NCI-H1105 (cell line): ENCODE data around the gene IST1.
A peak's percentile ranks its signal among the peaks of the same experiment; 100 is the strongest.

Source experiments
- DNase-seq: peaks from one replicate; lab custom pipeline; 2025; lab: John Stamatoyannopoulos, UW

The IST1 gene

DNA sequence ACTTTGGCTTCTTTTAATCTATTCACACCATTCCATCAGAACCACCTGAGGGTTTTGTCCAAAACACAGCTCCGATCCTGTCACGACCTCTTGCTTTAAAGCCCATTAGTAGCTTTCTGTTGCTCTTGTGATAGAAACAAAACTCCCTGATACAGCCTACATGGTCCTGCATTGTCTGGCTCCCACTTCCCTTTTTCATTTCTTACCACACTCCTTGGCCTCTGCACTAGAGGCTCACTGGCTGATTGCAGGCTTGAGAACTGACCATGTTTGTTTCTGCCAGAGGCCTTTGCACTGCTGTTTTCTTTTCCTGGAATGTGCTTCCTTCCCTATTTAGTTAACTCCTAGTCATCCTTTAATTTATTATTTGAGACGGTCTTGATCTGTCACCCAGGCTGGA lies 23.7 kb downstream of the IST1 start:
- no peak for DNase-seq

DNA sequence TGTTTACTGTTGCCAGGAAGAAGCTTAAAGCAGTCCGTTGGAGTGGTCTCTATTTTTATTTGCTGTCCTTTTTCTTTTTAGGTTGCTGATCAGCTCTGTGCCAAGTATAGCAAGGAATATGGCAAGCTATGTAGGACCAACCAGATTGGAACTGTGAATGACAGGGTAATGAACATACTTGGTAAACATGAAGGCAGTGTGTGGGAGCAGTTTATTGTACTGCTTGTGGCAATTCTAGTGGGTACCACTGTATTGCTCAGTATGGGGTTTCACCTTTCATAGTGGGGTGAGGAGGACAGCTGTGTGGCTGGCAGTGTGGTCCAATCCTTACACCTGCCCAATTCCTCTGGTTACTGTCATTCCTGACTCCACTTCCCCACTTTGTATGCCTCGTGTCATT lies 25.3 kb downstream of the IST1 start:
- no peak for DNase-seq

DNA sequence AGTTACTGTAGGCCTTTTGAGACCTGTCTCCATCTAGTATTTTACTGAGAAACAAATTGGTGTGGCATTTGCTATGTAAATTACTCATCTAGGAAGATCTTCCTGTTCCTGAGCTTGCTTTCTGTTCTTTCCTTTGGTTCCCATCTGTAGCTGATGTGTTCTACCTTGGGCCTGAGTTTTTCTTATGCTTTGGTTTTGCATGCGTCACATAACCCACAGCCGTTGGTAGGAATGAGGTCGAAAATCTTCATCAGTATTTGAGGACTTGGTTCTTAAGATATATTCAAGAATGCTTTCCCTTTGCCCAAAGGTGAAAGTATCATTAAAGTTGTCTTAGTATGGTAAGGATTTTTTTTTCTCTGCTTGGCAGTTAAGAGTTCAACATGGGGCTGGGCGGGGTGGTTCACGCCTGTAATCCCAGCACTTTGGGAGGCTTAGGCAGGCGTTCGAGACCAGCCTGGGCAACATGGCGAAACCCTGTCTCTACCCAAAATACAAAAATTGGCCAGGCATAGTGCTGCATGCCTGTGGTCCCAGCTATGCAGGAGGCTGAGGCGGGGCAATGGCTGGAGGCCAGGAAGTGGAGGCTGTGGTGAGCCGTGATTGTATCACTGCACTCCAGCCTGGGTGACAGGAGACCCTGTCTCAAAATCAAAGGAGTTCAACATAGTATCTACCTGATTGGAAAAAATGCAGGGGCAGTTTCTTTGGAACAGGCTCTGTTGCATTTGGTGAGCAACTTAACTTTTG lies 28.8 kb downstream of the IST1 start:
- DNase-seq: no peak

DNA sequence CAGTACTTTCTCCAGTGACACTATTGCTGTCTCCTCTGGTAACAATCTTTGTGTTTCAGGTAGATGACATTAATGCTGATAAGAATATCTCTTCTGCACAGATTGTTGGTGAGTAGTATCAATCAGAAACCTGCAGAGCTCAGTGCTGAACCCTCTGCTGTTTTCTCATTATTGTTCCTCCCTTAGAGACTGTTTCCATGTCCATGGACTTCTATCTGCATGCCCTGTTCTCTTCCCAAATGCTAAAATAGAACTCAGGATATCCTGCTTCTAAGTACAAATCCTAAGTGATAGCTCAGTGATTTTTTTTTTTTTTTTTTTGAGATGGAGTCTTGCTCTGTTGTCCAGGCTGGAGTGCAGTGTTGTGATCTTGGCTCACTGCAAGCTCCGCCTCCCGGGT lies 29.4 kb downstream of the IST1 start:
- DNase-seq: no peak

DNA sequence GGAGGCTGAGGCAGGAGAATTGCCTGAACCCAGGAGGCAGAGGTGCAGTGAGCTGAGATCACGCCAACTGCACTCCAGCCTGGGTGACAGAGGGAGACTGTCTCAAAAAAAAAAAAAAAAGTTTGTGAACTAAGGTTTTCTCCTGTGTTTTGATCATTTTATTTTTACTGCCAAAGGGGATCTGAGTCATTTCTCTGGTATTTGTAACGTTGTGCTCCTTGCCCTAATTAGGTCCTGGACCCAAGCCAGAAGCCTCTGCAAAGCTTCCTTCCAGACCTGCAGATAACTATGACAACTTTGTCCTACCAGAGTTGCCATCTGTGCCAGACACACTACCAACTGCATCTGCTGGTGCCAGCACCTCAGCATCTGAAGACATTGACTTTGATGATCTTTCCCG lies 32.1 kb downstream of the IST1 start:
- no peak for DNase-seq

DNA sequence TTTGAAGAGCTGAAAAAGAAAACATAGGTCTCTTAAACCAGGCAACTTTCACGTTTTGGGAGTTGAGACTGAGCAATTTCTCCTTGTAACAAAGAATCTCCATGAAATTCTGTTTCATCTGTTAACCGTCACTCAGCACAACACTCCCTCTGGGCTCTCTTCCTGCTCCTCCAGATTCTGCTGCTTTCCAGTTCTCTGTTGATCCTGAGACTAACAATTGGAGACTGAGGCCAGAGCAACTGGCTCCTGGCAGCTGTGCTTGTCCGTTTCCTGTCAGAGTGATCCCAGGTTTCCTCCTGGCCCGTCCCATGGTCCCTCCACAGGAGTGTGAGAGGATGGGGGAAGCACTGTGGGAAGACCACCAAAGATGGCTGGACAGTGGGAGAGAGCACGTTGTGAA lies 32.5 kb downstream of the IST1 start:
- no peak for DNase-seq

DNA sequence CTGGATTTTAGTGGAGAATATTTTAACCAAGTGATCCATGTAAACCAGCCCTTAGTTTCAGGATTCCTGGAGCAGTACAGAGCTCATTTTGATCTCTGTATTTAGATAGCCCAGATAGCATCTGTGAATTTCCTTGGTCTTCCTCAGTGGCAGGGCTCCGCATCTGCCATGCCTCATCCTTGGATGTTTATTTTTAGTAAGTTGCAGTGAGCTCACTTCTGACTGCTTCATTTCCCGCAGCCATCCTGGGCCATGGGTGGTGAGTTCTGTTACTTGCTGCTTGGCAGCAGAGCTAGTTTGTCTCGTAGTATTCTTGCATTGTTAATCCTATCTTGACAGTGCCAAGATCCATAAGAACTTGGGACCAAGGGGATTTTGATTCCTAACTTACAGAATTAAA lies 33.7 kb downstream of the IST1 start:
- no peak for DNase-seq

DNA sequence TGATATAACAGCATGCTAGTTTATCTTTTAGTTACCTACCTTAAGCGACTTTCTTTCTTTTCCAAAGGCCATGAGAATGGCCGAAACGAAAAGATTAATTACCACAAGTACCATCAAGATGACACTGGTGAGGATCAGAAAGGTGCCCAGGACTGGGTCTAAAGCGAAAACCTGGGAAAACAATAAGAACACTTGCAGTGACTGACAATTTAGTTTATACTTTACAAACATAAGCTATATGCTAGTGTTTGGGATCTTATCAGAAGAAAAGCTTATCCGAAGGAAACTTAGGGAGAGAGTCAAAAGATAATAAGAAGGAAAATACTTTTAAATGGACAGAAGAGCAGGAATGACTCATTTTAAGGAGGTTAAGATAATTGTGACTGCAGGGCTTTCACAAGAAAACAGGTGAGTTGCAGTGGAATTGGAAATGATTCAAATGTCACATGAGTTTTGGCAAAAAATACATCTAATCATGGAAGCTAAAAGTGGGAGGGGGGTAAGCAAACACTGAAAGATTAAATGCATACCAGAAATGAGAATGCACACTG lies 34.8 kb downstream of the IST1 start:
- DNase-seq: no peak

DNA sequence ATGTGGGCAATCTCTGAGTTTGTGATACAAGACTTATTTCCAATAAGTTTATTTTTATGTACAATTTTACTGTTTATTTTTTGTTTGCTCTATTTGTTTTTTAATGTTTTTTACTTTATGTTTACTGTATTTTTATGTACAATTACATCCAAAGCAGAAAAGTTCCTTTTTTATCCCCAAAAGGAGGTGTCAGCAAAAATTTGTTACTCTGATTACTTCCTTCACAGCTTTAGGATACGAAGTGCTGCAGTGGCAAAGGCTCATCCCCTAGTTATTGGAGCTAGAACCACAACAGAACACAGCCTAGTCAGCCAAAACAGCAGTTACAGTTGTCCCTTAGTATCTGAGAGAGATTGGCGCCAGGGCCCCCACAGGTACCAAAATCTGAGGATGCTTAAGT lies 35.7 kb downstream of the IST1 start:
- DNase-seq: no peak

DNA sequence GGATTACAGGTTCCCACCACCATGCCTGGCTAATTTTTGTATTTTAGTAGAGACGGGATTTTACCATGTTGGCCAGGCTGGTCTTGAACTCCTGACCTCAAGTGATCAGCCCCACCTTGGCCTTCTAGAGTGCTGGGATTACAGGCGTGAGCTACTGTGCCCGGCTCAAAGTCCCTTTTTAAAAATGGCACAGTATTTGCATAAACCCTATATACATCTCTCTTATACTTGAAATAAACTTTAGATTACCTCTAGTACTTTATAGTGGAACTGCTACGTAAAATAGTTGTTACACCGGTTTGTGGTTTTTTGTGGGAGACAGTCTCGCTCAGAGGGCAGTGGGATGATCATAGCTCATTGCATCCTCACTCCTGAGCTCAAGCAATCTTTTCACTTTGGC lies 36.3 kb downstream of the IST1 start:
- DNase-seq: no peak

DNA sequence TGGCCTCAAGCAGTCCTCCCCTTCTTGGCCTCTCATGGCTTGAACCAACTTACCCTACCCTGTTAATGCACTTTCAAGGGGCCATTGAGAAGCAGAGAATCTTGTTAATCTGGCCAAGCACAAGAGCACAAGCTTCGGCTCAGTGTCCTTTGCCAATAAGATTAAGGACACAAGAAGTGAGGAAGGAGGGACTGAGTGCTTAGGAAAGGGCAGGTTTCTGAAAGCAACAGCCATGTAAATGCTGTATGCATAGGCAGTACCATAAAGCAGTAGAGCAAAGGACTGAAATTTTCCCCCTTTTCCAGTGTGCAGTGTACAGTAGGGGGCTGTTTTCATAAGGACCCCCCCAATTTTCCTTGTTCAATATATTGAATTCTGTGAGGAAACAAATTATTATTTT lies 37.7 kb downstream of the IST1 start:
- no peak for DNase-seq

DNA sequence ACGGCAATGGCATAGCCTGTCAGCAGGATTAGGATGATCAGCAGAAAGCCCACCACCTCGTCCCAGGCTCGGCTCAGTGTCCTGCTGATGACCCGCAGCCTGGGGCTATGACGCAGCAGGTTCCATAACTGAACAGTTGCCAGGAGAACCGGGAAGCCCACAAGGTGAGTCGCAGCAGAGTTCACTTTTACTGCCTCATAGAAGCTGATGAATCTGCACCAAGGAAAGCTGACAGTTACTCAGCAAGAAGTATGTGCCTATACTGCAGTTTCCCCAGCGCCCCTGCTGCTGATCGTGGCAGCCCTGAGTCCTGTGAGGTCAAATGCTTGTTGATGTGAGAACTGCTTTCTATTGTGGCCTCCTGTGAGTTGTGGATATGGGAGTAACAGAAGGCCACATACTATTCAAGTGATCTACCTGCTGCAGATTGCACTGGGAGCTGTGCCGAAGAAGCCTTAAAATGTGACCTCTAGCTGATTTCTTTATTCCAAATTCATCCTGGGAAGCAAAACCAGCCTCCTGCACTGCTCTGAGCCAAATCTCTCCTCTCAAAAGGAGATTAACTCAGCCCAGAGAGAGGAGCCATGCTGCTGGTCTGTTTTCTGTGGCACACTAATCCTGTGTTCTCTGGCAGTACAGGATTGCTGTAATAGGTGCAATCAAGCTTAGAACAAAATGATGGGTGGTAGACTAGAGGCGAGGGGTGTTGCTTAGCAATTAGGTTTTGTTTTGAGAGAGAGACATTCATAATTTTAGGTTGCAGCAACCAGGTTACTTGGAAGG lies 38.8 kb downstream of the IST1 start:
- no peak for DNase-seq

DNA sequence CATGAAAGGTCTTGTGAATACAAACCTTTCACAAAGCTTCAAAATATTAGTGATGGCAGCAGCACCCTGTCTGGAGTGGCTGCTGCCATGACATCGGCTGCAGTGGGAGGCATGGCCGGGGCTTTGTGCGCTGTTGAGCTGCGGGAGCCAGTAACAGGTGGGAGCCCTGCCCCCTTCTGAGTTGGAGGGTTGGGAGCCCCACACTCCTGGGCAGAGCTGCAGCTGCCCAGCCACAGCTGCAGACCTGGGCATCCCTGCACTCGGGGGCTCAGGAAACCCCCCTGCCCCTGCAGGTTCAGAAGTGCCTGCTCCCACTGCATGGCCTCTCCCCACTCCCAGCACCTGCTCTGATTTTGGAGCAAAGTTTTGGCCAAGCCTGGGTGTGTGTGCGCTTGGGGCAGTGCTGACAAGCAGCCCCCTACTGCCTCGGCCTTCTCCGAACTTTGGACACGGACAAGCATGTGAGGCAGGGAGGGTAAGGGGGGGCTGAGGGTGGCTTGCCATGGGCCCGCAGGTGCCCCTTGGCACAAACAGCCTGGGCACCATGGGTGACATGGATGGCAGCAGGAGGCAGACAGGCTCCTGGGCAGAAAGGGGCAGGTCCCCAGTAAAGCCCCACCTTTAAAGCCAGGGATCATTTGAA lies 42.7 kb downstream of the IST1 start:
- no peak for DNase-seq

DNA sequence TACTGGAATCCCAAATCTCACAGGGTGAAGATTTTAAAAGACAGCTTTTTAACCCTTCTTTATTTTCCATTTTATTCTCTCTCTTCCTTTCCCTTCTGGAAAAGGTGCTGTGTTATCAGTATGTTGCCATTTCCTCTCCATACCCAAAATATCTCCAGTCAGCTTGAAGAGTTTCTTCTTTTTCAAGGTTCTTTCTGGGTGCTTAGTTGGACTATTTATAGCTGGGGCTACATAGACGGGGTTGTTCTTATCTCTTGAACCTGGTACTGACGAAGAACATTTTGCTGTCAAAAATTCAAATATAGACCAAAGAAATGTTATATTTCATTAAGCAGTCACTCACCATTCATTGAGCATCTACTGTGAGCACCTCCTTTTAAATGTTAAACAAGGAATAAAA lies 48.6 kb downstream of the IST1 start:
- DNase-seq: no peak

DNA sequence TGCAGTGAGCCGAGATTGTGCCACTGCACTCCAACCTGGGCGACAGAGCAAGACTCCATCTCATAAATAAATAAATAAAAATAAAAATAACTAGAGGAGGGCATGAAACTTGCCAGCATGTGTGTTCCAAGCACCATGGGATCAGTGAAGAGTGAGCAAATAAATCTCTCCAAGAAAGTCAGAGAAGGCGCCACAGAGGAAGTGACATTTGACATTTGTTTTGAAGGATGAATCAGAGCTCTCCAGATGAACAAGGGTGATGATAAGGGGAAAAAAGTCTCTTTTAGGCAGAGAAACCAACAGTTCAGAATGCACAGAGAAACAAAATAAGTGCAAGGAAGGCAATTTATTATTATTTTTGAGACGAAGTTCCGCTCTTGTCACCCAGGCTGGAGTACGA lies 50.3 kb downstream of the IST1 start:
- DNase-seq: no peak

DNA sequence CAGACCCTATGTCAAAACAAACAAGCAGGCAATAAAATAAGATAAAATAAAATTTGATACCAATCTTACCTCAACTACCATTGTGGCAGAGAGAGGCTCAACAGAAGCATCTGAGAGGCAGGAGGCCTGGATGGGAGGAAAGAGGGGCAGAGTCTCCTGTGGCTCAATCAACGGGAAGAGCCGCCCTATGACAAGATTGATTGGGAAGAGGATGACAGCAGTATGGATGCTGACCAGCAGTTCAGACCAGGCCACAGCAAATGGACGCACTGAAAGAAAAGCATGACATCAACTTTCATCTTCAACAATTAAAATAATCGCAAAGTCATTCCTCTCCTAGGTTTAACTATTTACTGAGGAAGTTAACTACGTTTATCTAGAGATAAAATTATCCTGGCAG lies 57.5 kb downstream of the IST1 start:
- DNase-seq: no peak

DNA sequence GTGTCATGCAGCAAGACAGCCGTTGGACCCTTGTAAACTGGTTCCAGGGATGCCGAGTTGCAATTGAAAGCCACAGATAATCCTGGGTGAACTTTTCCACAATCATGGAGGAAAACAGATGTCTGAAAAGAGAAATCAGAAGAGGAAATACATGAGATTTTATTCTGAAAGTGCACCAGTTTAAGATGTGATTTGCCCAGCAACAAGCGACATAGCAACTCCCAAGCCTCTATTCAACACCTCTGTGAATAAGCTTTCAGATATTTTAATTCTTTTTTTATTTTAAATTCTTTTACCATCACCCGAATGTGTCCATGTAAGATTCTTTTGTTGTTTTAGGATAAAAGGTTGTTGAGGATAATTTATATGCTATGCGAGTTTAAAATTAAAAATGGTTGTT lies 58.8 kb downstream of the IST1 start:
- DNase-seq: no peak

DNA sequence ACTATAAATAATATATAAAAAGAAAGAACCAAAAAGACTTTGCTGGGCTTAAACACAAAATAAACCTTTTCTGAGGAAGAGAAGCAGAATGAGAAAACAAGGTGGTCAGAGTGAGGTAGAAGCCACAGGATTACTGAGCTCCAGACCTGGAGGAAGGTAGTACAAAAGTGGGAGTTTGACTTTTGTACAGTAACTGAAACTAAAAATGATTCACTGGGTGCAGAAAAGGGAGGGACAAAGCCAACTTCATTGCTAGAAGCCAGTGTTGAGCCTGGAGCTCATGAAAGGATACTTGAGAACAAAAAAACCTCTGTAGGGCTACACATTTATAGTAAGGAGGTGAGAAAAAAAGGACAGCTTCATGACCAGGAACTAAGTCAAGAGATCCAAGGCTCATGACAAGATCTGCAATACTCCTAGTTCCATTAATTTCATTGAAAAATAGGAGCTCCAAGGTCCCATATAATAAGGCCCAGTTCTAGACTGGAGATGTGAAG lies 59.4 kb downstream of the IST1 start:
- no peak for DNase-seq

DNA sequence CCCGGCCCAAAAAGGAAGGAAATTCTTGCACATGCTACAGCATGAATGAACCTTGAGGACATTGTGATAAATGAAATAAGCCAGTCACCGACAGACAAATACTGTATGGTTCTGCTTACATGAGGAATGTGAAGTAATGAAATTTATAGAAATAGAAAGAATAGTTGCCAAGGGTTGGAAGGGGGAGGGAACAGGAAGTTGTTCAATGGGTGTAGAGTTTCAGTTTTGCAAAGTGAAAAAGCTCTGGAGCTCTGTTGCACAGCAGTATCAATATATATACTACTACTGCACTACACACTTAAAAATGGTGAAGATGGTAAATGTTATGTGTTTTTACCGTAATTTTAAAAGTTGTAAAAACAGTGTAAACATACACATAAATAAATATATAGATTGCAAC lies 61.2 kb downstream of the IST1 start:
- no peak for DNase-seq

DNA sequence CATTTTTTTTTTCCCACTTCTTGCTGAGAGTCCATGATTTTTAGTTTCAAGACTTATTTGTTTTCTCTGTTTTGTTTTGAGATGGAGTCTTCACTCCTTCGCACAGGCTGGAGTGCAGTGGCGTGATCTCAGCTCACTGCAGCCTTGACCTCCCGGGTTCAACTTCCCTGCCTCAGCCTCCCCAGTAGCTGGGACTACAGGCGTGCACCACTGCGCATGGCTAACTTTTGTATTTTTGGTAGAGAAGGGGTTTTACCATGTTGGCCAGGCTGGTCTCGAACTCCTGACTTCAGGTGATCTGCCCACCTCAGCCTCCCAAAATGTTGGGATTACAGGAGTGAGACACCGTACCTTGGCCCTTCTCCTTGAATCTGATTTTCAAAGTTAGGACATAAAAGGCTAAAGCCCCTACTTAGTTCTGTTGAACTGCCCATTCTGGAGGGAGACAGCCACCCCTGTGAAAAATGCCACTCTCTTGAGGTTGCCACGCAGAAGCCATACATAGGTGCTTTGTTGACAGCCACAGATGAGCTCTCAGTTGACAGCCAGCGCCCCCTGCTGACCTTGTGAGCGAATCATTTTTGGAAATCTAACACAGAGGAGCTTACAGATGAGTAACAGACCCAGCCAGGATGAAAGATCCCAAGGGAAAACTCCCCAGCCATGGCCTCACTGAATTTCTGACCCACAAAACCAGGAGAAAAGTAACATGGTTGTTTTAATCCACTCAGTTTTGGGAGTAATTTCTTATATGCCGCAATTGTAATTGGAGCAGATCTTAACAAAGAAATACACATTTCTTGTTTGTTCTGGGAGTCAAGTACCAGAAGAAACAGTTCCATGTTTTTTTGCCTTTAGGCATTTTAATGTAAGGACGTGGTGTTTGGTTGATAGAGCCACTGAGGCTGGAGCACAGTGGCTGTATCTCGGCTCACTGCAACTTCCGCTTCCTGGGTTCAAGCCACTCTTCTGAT lies 66.0 kb downstream of the IST1 start:
- peak; percentile 51 for DNase-seq

DNA sequence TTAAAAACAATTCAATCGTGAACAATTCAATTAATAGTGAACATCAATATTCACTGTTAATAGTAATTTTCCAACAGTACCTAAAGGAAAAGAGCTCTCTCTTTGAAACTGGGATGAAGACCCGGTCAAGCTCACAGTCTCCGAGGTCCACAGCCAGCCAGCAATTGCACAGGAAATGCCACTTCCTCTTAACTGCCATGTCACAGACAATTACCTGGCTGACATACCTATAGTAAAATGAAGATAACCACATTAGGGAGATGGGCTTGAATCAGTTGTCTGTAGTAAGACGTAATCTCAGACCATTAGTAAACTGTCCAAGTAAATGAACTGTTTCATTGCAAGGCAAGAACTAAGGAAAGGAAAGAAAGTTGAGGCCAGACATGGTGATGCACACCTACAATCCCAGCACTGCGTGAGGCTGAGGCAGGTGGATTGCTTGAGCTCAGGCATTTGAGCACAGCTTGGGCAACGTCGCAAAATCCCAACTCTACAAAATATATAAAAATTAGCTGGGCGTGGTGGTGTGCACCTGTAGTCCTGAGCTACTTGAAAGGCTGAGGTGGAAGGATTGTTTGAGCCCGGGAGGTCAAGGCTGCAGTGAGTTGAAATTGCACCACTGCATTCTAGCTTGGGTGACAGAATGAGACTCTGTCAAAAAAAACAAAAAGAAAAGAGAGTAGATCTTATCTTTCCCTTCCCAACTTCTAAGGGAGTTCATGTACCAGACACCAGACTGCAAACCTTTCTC lies 68.0 kb downstream of the IST1 start:
- no peak for DNase-seq
